HL-60/S4 treated with phorbol 12-myristate 13-acetate at 8.2 ng/mL for 4 days and 3 days (cell line): ENCODE measurements around the gene SUSD4.

ENCODE experiments used
- in situ Hi-C: fragments of 300-500 bp; cut with MboI; formaldehyde crosslinking; loops from 2 replicates; pipeline ENCODE4 v1.15.0; 2022; ENCODE audit warnings: low sequenced_read_pairs

The SUSD4 gene

DNA sequence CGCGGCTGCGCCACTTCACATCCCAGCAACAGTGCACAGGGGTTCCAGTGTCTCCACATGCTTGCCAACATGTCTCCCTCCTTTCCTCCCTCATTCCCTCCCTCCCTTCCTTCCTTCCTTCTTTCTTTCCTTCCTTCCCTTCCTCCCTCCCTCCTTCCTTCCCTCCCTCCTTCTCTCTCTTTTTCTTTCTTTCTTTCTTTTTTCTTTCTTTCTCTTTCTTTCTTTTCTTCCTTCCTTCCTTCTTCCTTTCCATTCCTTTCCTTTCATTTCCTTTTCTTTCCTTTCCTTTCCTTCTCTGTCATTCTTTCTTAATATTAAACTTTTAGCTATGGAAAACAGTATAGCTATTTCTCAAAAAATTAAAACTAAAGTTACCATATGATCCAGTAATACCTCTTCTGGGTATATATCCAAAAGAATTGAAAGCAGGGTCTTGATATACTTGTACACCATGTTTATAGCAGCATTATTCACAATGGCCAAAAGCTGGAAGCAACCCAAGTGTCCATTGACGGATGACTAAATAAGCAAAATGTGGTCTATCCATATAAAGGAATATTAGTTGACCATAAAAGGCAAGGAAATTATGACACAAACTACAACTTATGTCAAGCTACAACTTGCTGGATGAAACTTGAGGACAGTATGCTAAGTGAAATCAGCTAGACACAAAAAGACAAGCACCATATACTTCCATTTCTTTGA lies 165.9 kb downstream of the SUSD4 start:
- in situ Hi-C loops, result no loop called here

- in situ Hi-C loops, result no loop called here
Observed at GRCh38 chr1:223189903-223190724, 173.9 kb downstream of the SUSD4 start.

GRCh38 chr1:223189525-223189902 lies 174.5 kb downstream of the SUSD4 start:
- in situ Hi-C loops, result no loop called here

DNA sequence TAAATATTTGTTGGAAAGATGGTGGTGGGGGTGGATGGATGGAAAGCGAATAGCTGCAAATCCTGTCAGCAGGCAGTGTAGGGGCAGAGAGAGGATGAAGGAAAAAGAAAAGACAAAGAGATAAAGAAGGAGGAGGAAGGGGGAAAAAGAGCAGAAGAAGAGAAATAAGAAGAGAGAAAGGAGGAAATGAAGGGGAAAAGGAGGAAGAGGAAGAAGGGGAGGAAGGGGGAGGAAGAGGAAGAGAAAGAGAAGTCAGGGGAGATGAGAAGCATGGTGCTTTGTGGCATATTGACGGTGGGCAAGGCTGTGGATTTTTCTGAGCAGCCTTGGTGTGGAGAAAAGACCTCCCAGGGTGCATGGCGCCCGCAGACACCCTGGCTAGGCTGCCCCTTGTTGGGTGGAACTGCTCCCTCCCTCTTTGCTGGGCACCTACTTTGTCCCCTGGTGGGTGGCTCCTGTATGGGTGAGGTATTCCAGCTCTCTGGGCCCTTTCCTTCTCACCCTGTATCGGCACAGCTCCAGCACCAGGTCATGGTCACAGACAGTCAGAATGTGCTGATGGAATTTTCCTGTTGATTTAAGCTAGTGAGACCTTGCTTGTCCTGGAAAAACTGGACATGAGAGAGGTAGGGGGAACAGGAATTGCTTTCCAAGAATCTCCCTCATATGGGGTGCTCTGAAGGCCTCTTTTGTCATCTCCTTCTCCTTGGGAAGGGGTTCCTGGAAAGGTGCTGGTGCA lies 175.2 kb downstream of the SUSD4 start:
- in situ Hi-C loops, result no loop called here

- in situ Hi-C loops, result no loop called here
Observed at GRCh38 chr1:223186800-223187199, 177.2 kb downstream of the SUSD4 start.

- in situ Hi-C loops, result no loop called here
Observed at GRCh38 chr1:223183268-223183862, 180.6 kb downstream of the SUSD4 start.

DNA sequence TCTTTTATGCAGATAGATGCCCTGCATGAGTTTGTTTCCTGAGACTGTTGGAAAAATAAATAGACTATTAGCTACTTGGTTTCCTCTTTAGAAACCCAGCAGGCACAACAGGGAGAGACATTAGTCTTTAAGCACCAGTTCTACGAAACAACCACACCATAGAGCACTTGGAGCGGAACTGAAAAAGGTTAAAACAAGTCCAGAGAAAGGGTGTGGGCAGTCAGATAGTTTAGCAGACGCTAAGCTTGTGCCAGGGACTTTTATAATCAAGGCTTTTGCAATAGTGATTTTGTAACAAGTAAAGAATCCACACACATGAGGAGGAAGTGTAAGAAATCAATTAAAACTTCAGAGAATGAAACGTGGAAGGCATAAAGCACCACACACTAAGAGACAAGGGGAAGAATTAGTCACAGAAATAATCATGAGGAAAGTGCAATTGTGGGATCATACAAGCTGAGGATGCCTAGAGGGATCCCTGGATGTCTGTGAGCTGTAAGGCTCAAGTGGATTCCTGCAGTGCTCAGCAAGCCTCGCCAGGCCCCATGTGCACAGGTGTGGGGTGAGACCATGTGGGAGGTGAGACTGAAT lies 183.2 kb downstream of the SUSD4 start:
- in situ Hi-C loops, result no loop called here

GRCh38 chr1:223179786-223180185 lies 184.2 kb downstream of the SUSD4 start:
- in situ Hi-C loops, result no loop called here

GRCh38 chr1:223179280-223179679 lies 184.7 kb downstream of the SUSD4 start:
- in situ Hi-C loops, result no loop called here

DNA sequence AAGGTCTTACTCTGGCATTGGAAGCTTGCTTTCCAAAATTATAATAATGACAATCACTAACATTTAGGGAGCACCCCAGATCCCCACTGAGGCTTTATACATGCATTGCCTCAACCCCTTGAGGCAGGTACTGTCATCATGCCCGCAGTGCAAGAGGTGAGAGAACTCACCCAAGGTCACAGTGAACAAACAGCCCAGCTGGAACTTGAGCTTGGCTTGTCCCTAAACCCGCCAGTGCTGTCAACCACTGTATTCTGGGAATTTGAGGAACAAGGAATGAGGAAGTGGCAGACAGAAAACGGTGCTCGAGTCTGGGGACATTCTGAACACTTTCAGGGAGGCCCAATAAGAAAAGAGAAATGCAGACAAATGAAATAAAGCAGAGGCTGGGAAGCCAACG lies 186.3 kb downstream of the SUSD4 start:
- in situ Hi-C loops, result no loop called here

GRCh38 chr1:223176437-223176836 lies 187.5 kb downstream of the SUSD4 start:
- in situ Hi-C loops, result no loop called here

DNA sequence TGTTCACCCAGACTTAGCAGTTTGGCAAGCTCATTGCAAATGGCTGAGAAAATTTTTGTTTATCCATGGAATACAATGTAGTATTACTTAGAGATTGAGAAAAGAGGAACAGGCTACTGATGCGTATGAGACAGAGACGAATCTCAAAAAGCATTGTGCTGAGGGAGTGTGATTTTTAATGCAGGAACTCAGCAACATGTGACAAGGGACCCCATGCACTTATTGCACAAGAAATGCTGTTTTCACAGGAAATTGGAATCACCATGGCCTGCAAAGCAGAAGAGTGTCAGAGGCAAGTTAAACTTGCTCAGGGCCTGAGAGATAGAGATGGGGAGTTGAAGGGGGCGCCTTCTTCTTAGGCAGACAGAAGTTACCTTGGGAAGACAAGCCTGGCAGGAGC lies 188.3 kb downstream of the SUSD4 start:
- in situ Hi-C loops, result no loop called here

GRCh38 chr1:223175032-223175431 lies 188.9 kb downstream of the SUSD4 start:
- in situ Hi-C loops, result no loop called here
